Hematopoietic multipotent progenitor cell (in vitro differentiated cells): ENCODE data around the gene FNDC11. TPM values are rescaled to one million over a fixed set of nuclear protein-coding genes. Genes with fewer than 3 reads are reported as not detected.
"Not testable (repeated sequence)": the region's sequence is repeated elsewhere in the genome, so short reads cannot be mapped to it uniquely, and the experiment has no call there.

Experiments
- DNase-seq, 3 donors: peaks; one replicate each; pipeline ENCODE4 v3.0.0-alpha.2; 2011 to 2015; ENCODE audit warnings: low read depth in 2 of 3, low spot score in 2 of 3
- total RNA-seq: library from RNA; depleted of rRNA; stranded (reverse); fragments of >200 nt; gene quantifications from one replicate; pipeline ENCODE4 v1.2.3, GENCODE V29; 2012

FNDC11 gene
- total RNA-seq, 1 donor: 1.3 TPM

GRCh38 chr20:63552481-63553249 lies 1.3 kb upstream of the FNDC11 start:
- peak; percentile 37 to 72 (median 65) for DNase-seq

DNA sequence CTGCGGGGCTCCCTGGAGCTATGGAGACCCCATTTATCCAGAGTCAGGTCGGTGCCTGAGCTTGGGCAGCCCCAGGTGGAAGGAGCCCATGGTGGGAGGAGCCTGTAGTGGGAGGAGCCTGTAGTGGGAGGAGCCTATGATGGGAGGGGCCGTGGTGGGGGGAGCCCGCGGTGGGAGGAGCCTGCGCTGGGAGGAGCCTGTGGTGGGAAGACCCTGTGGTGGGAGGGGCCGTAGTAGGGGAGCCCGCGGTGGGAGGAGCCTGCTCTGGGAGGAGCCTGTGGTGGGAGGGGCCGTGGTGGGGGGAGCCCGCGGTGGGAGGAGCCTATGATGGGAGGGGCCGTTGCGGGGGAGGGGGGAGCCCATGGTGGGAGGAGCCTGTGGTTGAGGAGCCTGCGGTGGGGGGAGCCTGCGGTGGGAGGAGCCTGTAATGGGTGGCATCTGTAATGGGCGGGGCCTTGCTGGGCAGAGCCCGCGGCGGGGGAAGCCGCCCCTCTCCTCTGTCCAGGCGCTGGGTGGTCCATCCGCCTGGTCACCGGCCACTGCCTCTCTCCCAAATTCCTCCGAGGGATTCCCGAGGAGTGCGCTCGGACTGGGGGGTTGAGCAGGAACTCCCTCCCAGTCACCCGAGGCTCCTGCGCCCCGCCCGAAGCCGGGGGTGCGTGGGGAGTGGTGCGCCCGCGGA lies 567 bp upstream of the FNDC11 start:
- peak; percentile 82 to 90 (median 88) for DNase-seq

GRCh38 chr20:63554361-63555278 lies 661 bp downstream of the FNDC11 start:
- no peak for DNase-seq

- DNase-seq: no peak
Observed at GRCh38 chr20:63555661-63556381, 1.9 kb downstream of the FNDC11 start.

DNA sequence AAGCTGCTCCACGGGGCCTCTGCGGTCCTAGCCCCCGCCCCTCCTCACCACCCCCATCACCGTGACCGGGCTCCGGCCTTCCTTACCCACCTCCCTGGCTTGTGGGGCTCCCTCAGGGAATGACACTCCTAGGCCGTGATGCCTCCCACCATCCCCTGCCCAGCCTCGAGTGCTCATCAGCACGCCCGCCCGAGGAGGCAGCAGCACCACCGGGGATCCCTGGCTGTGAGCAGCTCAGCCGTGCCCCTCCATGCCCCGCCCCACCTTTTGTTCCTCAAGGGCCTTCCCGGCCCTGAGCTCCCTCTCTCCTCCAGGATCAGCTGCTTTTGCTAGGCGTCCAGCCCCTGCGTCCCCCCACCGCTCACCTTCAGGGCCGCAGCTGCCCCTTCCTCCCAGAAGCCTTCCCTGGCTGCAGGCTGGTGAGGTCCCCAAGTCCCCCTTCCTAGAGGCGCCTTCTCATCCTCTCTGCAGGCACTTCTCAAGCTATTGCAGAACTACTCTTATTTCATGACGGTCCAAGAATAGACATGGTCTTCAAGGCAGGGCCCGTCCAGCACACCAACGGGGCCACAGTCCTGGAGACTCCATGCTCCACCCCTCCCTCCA lies 3.0 kb downstream of the FNDC11 start:
- no peak for DNase-seq

DNA sequence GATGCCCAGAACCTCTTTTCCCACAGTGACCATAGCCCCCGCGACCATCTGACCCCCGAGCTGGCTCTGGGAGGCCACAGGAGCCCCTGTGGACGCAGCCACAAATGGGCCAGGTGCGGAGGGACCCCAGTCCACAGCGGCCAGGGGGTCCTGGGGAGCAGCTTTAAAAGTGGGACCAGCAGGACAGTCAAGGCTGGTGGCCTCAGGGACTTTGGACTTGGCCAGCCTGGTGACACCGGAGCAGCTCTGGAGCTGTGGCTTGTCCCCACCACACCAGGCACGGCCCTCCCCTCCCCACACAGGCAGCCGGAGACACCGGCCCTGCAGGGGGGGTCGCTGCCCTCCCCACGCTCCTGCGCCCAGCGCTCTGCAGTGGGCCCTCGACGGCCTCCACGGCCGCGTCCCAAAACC lies 3.5 kb downstream of the FNDC11 start:
- DNase-seq: no peak

- DNase-seq: no peak
Observed at GRCh38 chr20:63558804-63559484, 5.0 kb downstream of the FNDC11 start.

DNA sequence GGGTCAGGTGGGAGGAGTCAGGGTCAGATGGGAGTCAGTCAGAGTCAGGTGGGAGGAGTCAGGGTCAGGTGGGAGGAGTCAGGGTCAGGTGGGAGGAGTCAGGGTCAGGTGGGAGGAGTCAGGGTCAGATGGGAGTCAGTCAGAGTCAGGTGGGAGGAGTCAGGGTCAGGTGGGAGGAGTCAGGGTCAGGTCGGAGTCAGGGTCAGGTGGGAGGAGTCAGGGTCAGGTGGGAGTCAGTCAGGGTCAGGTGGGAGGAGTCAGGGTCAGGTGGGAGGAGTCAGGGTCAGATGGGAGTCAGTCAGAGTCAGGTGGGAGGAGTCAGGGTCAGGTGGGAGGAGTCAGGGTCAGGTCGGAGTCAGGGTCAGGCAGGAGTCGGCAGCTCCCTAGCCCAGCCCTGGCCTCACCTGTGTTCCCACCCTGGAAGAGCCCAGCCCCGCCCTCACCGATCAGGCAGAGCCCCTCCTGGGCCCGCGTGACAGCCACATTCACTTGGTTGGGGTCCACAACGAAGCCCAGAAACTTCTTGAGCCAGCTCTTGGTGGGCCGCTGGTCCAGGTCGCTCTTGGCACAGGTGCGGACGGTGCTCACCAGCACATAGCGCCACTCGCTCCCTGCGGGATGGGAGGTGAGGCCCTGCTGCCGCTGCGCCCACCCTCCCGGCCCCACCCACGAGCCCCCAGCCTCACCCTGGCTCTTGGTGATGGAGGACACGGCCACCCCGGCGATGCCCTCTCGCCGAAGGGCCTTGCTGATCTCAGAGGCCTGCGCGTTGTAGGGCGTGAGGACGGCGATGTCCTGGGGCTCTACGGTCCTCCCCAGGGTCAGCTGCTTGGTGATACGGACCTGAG lies 5.8 kb downstream of the FNDC11 start:
- DNase-seq: not testable (repeated sequence)

- DNase-seq: no peak
Observed at GRCh38 chr20:63560333-63560805, 6.4 kb downstream of the FNDC11 start.

DNA sequence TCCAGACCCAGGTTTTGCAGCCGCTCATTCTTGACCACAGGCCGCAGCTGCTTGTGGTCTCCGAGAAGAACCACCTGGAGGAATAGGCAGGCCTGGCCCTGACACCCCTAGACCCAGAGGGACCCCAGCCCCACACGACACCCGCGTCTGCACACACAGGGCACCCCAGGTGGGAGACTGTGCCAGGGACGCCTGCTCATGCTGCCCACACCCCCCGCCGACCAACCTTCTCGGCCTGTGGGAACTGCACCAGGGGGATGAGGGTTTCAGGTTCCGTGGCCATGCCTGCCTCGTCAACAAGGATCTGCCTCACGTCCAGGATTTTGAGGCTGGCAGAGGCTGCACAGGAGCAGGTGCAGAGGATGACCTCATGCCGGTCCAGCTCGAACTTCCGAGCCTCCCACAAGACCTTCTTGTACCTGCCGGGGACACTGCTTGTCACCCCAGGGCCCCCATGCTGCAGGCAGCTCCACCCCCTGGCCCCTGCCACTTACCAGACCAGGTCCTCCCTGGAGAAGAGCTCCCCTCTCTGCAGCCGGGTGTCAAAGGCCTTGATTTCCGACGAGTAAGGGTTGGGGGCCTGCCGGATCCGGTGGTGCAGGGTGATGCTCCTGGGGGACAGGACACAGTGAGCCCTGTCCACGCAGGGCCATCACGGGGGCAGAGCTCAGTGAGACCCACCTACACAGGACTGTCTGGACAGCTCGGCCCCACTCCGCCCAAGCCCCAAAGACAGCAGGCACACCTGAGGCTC lies 7.1 kb downstream of the FNDC11 start:
- DNase-seq: no peak

DNA sequence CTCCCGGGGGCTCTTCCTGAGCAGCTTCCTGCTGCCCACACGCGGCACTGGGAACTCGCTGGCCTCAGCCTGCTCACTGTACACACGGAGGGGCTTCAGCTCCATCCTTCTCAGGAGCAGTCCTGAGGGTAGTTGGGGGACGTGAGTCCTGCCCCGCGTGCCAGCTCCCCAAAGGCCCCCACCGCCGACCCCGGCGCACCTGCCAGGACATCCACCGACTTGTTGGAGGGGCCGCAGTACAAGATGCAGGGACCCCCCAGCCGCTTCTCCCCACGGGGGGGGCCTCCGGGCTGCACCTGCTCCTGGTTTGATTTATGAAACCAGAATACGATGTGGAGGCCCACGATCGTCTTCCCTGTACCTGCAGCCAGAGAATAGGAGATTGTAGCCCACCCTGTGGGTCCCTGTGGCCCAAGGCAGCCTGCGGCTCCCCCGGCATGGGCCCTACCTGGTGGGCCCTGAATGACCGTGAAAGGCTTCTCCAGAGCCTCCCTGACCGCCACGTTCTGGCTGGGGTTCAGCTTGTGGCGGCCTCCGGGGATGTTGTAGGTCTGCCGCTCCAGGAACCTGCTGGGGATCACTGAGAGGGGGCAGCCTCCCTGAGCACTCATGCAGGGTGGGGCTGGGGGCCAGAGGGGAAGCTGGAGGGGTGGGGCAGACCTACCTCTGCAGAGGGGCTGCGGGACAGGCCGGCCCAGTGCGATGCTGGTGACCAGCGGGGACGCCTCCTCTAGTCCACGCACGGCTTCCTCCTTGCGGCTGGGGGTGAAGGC lies 7.9 kb downstream of the FNDC11 start:
- no peak for DNase-seq

- no peak for DNase-seq
Observed at GRCh38 chr20:63562461-63563224, 8.7 kb downstream of the FNDC11 start.

DNA sequence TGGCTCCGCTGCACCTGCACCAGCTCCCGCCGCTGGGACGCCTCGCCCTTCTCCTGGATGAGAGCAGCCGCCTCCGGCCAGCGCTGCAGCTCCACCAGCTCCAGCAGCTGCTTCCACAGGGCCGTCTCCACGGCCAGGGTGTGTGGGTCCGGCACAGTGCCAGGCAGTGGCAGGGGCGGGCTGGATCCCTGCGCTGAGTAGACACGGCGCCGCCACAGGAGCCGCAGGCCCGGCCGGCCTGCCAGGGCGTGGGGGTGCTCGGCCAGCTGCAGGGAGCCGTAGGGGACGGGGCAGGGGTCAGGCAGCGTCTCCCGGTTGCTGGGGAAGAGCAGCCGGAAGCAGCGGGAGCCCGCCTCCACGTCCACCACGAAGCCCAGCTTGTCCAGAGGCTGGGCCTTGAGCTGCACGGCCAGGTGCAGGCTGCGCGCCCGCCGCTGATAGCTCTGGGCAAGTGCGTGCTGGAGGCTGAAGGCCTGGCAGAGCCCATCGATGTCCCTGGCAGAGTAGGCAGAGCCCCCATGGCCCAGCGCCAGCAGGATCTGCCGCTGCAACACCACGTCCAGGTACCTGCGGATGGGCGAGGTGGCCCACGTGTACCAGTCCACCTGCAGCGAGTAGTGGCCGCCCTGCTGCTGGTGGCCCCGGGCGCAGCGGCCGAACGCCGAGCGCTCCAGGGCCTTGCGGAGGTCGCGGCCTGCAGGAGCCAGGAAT lies 9.4 kb downstream of the FNDC11 start:
- no peak for DNase-seq

GRCh38 chr20:63564036-63564810 lies 10.3 kb downstream of the FNDC11 start:
- DNase-seq: no peak
